ENCODE data around the gene GIGYF2. TPM values are rescaled to one million over a fixed set of nuclear protein-coding genes. Genes with fewer than 3 reads are reported as not detected.
"Not testable (repeated sequence)": the region's sequence is repeated elsewhere in the genome, so short reads cannot be mapped to it uniquely, and the experiment has no call there.

GIGYF2 gene
- total and polyA plus RNA-seq, 3 donors from 2014 or later = 107 to 173 (median 150) TPM

DNA sequence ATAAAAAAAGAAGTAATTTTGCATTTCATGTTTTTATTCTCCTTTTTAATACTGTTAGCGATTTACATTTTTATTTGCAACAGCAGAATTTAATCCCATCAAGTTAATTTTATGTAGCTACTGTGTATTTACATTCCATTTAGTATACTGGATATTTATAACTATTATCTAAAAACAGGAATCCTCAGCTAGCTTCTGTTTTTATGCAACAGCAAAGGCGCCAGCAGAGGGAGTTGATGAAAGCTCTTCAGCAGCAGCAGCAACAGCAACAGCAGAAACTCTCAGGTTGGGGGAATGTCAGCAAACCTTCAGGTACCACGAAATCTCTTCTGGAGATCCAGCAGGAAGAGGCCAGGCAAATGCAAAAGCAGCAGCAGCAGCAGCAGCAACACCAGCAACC, 146.7 kb downstream of the GIGYF2 start:
- intact Hi-C loops (cut with DNase I; ENCODE audit: low total_unique reads) = no loop called here
- 73 to 81% methylated on average over 3 of the region's 3 CpGs for WGBS, 2 donors
- Histone ChIP-seq H3K4me3 (no peak overlapping the region), H3K4me1 (no peaks in the 10 kb centered on the region), H3K36me3 (ENCODE audit: low read depth, missing control alignments) (no peaks in the 10 kb centered on the region), H3K27ac (no peak overlapping the region), H3K27me3 (no peaks in the 10 kb centered on the region), H3K9me3 (no peaks in the 10 kb centered on the region)
- peak; percentile 72 for DNase-seq
- TF ChIP-seq CTCF (IDR thresholded peaks at IDR 0.05) (no peak), POLR2A (IDR thresholded peaks at IDR 0.05) (no peak)

GRCh38 chr2:232846055-232846454, 148.9 kb downstream of the GIGYF2 start:
- Histone ChIP-seq H3K27me3 (no peaks in the 10 kb centered on the region), H3K27ac (no peak overlapping the region), H3K4me1 (peaks cover 8% of the 10 kb centered on the region), H3K9me3 (no peaks in the 10 kb centered on the region), H3K36me3 (ENCODE audit: low read depth, missing control alignments) (no peaks in the 10 kb centered on the region), H3K4me3 (no peak overlapping the region)
- no peak for TF ChIP-seq POLR2A (IDR thresholded peaks at IDR 0.05)
- intact Hi-C loops (cut with DNase I; ENCODE audit: low total_unique reads) = no loop called here
- DNase-seq = no peak

DNA sequence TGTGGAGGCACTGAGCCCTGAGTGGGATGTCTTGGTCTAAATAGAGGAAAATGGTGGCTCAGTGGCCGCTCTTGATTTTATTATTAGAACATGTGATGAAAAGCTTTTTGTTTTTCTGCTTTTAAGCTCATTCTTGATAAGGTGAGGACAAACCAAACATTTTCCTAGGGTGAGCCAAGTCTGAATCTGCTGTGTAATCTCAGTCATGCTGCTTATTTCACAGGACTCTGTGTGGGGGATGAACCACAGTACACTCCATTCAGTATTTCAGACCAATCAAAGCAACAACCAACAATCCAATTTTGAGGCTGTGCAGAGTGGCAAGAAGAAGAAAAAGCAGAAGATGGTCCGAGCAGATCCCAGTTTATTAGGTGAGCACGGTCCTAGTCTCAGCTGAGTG, 152.9 kb downstream of the GIGYF2 start:
- H3K4me1 ChIP-seq = peaks cover 21% of the 10 kb centered on the region
- 63 to 65% methylated on average over 3 of the region's 3 CpGs for WGBS, 2 donors
- H3K36me3 ChIP-seq (ENCODE audit: low read depth, missing control alignments) = no peaks in the 10 kb centered on the region
- H3K27me3 ChIP-seq = no peaks in the 10 kb centered on the region
- intact Hi-C loops (cut with DNase I; ENCODE audit: low total_unique reads) = loop anchor here (5.0 kb wide), 1 partner anchor 402 kb away; the partner anchor contains the start of gene ATG16L1
- H3K9me3 ChIP-seq = no peaks in the 10 kb centered on the region
- no peak overlapping the region for H3K4me3 ChIP-seq
- TF ChIP-seq CTCF (IDR thresholded peaks at IDR 0.05) = no peak
- TF ChIP-seq POLR2A (IDR thresholded peaks at IDR 0.05) = no peak
- H3K27ac ChIP-seq = peak overlapping the region; percentile 67 to 75
- peak; percentile 53 for DNase-seq

DNA sequence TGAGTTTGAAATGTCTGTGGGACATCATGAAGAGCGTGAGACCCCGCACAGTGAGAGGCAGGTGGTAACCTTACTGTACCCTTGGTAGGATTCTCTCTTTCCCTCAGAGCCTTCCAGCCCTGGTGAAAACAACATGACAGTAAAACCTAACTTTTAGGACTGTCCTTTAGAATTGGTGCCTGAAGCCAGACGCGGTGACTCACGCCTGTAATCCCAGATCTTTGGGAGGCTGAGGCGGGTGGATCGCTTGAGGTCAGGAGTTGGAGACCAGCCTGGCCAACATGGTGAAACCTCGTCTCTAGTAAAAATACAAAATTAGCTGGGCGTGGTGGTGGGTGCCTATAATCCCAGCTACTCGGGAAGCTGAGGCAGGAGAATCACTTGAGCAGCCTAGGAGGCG, 154.9 kb downstream of the GIGYF2 start:
- intact Hi-C loops (cut with DNase I; ENCODE audit: low total_unique reads) = loop anchor here (5.0 kb wide), 1 partner anchor 400 kb away; the partner anchor contains the start of gene ATG16L1
- not testable (repeated sequence) for H3K27ac ChIP-seq; H3K4me3 ChIP-seq; DNase-seq; H3K9me3 ChIP-seq; H3K27me3 ChIP-seq; H3K36me3 ChIP-seq (ENCODE audit: low read depth, missing control alignments)
- H3K4me1 ChIP-seq = peaks cover 21% of the 10 kb centered on the region
- WGBS, 2 donors = 91 to 94% methylated on average over 10 to 11 of the region's 11 CpGs

- 48 to 60% methylated on average over 2 of the region's 2 CpGs for WGBS, 2 donors
These were observed 155.5 kb downstream of the GIGYF2 start for GRCh38 chr2:232852676-232853075.

DNA sequence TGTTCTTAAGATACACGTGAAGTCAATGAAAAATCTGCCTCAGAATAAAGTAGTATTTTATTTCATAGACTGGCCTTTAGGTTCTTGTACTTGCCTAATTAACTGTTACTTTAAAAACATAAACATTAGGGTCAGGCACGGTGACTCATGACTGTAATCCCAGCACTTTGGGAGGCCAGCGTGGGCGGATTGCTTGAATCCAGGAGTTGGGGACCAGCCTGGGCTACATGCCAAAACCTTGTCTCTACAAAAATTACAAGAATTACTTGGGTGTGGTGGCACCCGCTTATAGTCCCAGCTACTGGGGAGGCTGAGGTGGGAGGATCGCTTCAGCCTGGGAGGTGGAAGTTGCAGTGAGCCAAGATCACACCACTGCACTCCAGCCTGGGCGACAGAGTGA, 157.0 kb downstream of the GIGYF2 start:
- Histone ChIP-seq H3K27ac (no peak overlapping the region), H3K9me3 (no peaks in the 10 kb centered on the region), H3K4me3 (no peak overlapping the region), H3K4me1 (peaks cover 21% of the 10 kb centered on the region), H3K36me3 (ENCODE audit: low read depth, missing control alignments) (no peaks in the 10 kb centered on the region), H3K27me3 (no peaks in the 10 kb centered on the region)
- intact Hi-C loops (cut with DNase I; ENCODE audit: low total_unique reads) = loop anchor here (5.0 kb wide), 1 partner anchor 398 kb away; the partner anchor contains the start of gene ATG16L1
- no peak for TF ChIP-seq CTCF (IDR thresholded peaks at IDR 0.05)
- no peak for TF ChIP-seq POLR2A (IDR thresholded peaks at IDR 0.05)
- 49 to 65% methylated on average over 7 of the region's 7 CpGs for WGBS, 2 donors
- peak; percentile 56 for DNase-seq

More at GRCh38 chr2:232852676-232853075, 155.5 kb downstream of the GIGYF2 start:
- Histone ChIP-seq H3K4me1 (peaks cover 21% of the 10 kb centered on the region), H3K27me3 (no peaks in the 10 kb centered on the region), H3K9me3 (no peaks in the 10 kb centered on the region), H3K4me3 (no peak overlapping the region), H3K27ac (no peak overlapping the region), H3K36me3 (ENCODE audit: low read depth, missing control alignments) (no peaks in the 10 kb centered on the region)
- no peak for DNase-seq
- intact Hi-C loops (cut with DNase I; ENCODE audit: low total_unique reads) = loop anchor here (5.0 kb wide), 1 partner anchor 400 kb away; the partner anchor contains the start of gene ATG16L1
- TF ChIP-seq POLR2A (IDR thresholded peaks at IDR 0.05) = no peak
